ENCODE results near the gene KERA.

KERA gene

DNA sequence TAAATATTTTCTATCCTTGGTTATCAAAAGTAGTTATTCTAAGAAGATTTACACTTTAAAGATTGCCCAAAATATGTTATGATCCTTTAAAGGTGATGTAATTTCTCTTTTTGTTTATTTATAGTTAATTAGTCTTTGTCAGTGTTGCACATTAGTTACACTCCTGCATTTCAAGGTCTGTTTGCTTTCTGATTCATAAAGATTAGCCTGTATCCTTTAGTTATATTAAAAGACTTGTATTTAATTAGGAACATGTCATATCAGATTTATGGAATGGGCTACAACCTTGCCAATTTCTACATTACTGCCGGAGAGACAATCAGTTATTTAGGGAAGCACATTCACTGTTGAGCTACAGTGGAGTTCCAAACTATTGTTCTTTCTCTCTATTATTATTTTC, 56.5 kb downstream of the KERA start (continued):
- TF ChIP-seq ZNF707 (tag by site-specific recombination; IDR thresholded peaks at IDR 0.05) (no peak), ZNF626 (tag by site-specific recombination; IDR thresholded peaks at IDR 0.05) (no peak), ZNF48 (tag by site-specific recombination; IDR thresholded peaks at IDR 0.05) (no peak)
- TF ChIP-seq, protein P1, sequence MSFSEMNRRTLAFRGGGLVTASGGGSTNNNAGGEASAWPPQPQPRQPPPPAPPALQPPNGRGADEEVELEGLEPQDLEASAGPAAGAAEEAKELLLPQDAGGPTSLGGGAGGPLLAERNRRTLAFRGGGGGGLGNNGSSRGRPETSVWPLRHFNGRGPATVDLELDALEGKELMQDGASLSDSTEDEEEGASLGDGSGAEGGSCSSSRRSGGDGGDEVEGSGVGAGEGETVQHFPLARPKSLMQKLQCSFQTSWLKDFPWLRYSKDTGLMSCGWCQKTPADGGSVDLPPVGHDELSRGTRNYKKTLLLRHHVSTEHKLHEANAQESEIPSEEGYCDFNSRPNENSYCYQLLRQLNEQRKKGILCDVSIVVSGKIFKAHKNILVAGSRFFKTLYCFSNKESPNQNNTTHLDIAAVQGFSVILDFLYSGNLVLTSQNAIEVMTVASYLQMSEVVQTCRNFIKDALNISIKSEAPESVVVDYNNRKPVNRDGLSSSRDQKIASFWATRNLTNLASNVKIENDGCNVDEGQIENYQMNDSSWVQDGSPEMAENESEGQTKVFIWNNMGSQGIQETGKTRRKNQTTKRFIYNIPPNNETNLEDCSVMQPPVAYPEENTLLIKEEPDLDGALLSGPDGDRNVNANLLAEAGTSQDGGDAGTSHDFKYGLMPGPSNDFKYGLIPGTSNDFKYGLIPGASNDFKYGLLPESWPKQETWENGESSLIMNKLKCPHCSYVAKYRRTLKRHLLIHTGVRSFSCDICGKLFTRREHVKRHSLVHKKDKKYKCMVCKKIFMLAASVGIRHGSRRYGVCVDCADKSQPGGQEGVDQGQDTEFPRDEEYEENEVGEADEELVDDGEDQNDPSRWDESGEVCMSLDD (tag by site-specific recombination; IDR thresholded peaks at IDR 0.05) = no peak

All from HEK293 (cell line).